Thyroid gland (tissue), 4 donors: ENCODE measurements around the gene F13A1.

Experiments
- POLR2A ChIP-seq, 2 donors: fragments of 450-650 bp; IDR thresholded peaks; one replicate each; pipeline ENCODE4 v1.6.1; 2017; ENCODE audit warnings: antibody characterized with exemption in 2 of 2, mild to moderate bottlenecking in 2 of 2, moderate library complexity in 1 of 2
- TF ChIP-seq, protein P1 (sequence below), 6 experiments: fragments of 200-600 bp in 3 of 6; fragments of 450-650 bp in 3 of 6; sonication (generic) in 3 of 6; IDR thresholded peaks; one replicate each; pipeline ENCODE4 v1.5.1; 2016 to 2019; ENCODE audit warnings: antibody characterized with exemption in 6 of 6, mild to moderate bottlenecking in 2 of 6, inconsistent platforms in 1 of 6, moderate library complexity in 1 of 6

DNA sequence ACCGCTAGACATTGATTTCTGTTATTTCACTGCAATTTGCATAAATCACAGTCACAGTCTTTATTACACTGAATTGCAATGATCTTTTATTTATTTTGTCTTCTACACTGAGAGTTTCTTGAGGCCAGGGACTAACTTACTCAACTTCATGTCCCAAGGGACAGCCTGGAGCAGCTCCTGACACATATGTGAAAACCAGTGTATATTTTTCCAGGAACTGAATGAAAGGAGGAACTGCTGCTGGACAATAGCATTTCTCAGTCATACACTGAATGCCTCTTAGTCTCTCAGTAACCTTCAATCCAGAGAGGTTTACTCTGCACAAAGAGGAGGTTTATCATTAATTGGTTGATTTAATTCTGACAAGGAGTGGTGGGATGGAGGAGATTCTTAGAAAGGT lies 5.9 kb downstream of the F13A1 start:
- TF ChIP-seq, protein P1, sequence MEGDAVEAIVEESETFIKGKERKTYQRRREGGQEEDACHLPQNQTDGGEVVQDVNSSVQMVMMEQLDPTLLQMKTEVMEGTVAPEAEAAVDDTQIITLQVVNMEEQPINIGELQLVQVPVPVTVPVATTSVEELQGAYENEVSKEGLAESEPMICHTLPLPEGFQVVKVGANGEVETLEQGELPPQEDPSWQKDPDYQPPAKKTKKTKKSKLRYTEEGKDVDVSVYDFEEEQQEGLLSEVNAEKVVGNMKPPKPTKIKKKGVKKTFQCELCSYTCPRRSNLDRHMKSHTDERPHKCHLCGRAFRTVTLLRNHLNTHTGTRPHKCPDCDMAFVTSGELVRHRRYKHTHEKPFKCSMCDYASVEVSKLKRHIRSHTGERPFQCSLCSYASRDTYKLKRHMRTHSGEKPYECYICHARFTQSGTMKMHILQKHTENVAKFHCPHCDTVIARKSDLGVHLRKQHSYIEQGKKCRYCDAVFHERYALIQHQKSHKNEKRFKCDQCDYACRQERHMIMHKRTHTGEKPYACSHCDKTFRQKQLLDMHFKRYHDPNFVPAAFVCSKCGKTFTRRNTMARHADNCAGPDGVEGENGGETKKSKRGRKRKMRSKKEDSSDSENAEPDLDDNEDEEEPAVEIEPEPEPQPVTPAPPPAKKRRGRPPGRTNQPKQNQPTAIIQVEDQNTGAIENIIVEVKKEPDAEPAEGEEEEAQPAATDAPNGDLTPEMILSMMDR (IDR thresholded peaks at IDR 0.05): no peak
- no peak for TF ChIP-seq POLR2A (IDR thresholded peaks at IDR 0.05)
